BJ (cell line): ENCODE results near the gene TRPC6. TPM values are rescaled to one million over a fixed set of nuclear protein-coding genes. Genes with fewer than 3 reads are reported as not detected.

Experiments
- CTCF ChIA-PET: fragments of 350-600 bp; formaldehyde crosslinking; extraction: SDS; loops from one replicate; lab custom pipeline; 2021; ENCODE audit warnings: antibody characterized with exemption, inconsistent platforms; lab: Yijun Ruan, JAX
- POLR2A ChIA-PET: fragments of 300-600 bp; sonication (Branson Sonifier 250); formaldehyde crosslinking; extraction: SDS; loops from one replicate; lab custom pipeline; 2021; ENCODE audit warnings: antibody characterized with exemption; lab: Charles Lee
- DNase-seq: peaks from one replicate; pipeline ENCODE4 v3.0.0-alpha.2; 2011; ENCODE audit warnings: low read depth
- H3K27me3 ChIP-seq: 2 replicates; pipeline ENCODE4 v1.6.0; 2011; ENCODE audit warnings: low read length; ENCODE audit not compliant: control insufficient read depth, insufficient read depth
- H3K36me3 ChIP-seq: 2 replicates; pipeline ENCODE4 v1.5.1; 2011; ENCODE audit warnings: low read length; ENCODE audit not compliant: control insufficient read depth, insufficient read depth
- H3K4me3 ChIP-seq: 2 replicates; pipeline ENCODE4 v1.5.1; 2011; ENCODE audit warnings: low read depth, mild to moderate bottlenecking, control low read depth, low read length
- polyA plus RNA-seq: library from polyadenylated mRNA; depleted of rRNA; stranded (reverse); fragments of >200 nt; gene quantifications from 2 replicates; pipeline ENCODE4 v1.2.3, GENCODE V29; 2011
- TF ChIP-seq, protein P1 (sequence below): IDR thresholded peaks from 2 replicates; pipeline ENCODE4 v1.5.1; 2011; ENCODE audit warnings: low read depth, mild to moderate bottlenecking, control low read depth, inconsistent platforms, low read length, moderate library complexity; ENCODE audit not compliant: insufficient read depth

Gene TRPC6
- polyA plus RNA-seq, 1 experiment = 5.3 TPM

DNA sequence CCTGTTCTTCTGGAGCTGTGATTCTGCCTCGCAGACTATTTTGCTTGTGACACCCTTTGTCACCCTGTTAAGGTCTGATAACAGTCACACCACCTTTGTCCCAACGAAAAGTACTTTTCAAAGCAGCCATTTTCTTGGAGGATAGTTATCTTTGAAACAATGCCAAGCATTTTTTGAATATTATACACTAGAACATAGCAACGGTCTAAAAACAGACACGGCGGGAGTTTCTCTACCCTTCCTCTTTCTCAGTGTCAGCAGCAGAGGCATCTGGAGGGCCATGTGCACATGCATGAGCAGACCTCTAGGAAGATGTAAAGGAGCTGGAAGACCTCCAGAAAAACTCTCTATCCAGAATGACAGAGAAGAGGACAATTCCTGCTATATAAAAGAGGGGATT is 86.5 kb downstream of the TRPC6 start:
- Histone ChIP-seq H3K36me3 (no peaks in the 10 kb centered on the region), H3K27me3 (no peaks in the 10 kb centered on the region), H3K4me3 (no peak overlapping the region)
- ChIA-PET POLR2A (no interaction called here), CTCF (no interaction called here)
- DNase-seq = no peak
- TF ChIP-seq, protein P1, sequence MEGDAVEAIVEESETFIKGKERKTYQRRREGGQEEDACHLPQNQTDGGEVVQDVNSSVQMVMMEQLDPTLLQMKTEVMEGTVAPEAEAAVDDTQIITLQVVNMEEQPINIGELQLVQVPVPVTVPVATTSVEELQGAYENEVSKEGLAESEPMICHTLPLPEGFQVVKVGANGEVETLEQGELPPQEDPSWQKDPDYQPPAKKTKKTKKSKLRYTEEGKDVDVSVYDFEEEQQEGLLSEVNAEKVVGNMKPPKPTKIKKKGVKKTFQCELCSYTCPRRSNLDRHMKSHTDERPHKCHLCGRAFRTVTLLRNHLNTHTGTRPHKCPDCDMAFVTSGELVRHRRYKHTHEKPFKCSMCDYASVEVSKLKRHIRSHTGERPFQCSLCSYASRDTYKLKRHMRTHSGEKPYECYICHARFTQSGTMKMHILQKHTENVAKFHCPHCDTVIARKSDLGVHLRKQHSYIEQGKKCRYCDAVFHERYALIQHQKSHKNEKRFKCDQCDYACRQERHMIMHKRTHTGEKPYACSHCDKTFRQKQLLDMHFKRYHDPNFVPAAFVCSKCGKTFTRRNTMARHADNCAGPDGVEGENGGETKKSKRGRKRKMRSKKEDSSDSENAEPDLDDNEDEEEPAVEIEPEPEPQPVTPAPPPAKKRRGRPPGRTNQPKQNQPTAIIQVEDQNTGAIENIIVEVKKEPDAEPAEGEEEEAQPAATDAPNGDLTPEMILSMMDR = no peak

DNA sequence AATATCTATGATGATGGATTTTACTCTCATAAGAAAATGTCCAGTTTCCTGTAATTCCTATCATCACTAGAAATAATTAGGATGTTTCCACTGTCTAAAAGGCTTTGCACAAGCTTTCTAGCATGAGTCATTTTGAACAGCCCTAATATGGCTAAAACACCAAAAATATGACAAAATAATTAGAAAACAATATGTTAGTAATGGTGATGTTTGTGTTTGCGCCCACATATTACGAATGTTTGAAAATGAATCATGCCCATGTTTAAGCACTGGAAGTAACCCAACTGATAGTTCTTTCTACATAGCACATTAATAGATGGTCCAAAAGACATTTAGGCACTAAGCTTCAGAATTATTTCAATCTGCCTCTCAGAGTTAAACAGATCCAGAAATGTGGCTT is 96.0 kb downstream of the TRPC6 start:
- POLR2A ChIA-PET = interaction anchor here (0.5 kb wide), 1 partner anchor 239 kb away, joined by 3 read pairs; no protein-coding TSS in a partner anchor

DNA sequence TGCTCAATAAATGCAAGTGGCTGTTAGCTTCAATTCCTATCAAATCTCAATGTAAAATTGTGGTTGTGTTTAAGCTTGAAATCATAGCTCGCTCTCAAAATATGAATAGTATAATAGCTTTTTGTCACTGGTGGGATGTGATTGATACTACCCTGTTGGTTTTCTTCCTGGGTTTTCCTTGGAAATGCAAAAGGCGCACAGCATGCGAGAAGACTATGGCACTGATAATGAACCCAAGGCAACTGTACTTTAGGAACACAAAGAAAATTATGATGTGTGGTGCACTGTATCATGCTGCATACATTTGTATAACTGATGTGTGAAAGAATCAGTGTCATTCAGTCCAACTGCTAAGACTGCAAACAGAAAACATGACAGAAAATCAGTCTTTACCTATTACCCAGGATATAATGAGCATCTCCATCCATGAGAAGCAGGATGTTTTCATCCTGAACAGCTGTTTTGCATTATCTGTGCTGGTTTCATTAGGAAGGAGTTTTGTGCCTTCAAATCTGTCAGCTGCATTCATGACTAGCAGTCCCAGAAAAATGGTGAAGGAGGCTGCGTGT is 101.2 kb downstream of the TRPC6 start:
- TF ChIP-seq, protein P1 = no peak
- ChIA-PET CTCF (no interaction called here), POLR2A (no interaction called here)
- Histone ChIP-seq H3K4me3 (no peak overlapping the region), H3K27me3 (no peaks in the 10 kb centered on the region), H3K36me3 (no peaks in the 10 kb centered on the region)
- no peak for DNase-seq

More for the DNA sequence above, 96.0 kb downstream of the TRPC6 start:
- H3K27me3 ChIP-seq = no peaks in the 10 kb centered on the region
- TF ChIP-seq, protein P1 = no peak
- no peaks in the 10 kb centered on the region for H3K36me3 ChIP-seq
- CTCF ChIA-PET = interaction anchor here (1.4 kb wide), 1 partner anchor 8 kb away, joined by 3 read pairs; no protein-coding TSS in a partner anchor
- DNase-seq = peak; percentile 76
- no peak overlapping the region for H3K4me3 ChIP-seq

DNA sequence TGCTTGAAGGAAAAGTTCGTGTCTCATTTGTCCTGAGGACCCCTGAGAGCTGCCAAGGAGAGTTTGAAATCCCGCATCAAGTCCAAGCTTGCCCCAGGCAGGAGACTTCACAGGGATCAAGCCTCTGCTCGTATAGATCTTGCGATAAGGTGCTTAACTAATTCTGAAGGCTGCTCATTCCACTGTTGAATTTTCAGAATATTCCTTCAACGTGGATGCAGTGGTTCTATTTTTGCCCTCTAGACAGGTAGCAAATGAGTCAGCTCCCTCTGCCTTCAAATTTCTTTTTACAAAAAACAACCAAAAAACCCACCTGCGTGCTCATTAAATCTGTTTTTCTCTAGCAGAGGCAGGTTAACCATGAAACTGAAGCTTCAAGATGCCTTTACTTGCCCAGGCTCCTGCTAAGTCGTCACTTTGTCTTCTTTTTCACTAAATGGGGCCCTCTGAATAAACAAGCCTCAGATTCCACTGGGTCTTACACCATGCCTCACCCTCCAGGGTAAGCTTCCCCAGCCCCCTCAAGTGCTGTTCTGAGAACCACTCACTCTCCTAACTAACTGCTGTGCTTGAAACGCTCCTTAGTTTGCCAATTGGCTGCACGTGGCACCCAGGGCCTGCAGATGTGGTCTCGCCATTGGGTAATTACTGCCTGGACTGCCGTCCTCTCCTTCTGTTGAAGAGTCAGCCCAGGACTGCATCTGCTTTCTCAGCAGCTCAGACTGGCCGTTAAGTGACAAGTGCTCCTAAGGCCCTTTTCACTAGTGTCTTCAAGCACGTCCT is 105.0 kb downstream of the TRPC6 start:
- Histone ChIP-seq H3K27me3 (no peaks in the 10 kb centered on the region), H3K36me3 (no peaks in the 10 kb centered on the region), H3K4me3 (no peak overlapping the region)
- POLR2A ChIA-PET = no interaction called here
- TF ChIP-seq, protein P1 = no peak
- DNase-seq = no peak
- CTCF ChIA-PET = interaction anchor here (0.7 to 1.8 kb wide), 6 partner anchors 8 to 369 kb away, joined by 3 to 7 read pairs (median 3); no protein-coding TSS in a partner anchor

DNA sequence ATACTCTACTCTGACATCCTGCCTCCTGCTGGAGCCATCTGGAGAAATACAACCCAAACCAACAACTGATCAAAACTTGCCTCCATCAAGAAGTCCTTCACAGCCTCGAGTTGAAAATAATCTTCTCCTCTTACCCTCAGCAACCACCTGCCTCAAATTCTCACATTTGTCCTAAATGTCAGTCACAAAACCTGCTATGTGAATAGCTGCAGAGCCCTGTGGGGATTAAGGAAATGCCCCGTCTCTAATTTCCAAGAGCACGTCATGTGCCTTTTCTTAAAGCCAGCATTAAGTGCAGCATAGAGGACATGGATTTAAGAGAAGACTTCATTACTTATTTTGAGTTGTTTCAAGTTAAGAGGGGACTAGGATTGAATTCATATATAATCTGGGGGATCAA is 105.9 kb downstream of the TRPC6 start:
- Histone ChIP-seq H3K27me3 (no peaks in the 10 kb centered on the region), H3K36me3 (no peaks in the 10 kb centered on the region), H3K4me3 (no peak overlapping the region)
- DNase-seq = no peak
- POLR2A ChIA-PET = no interaction called here
- CTCF ChIA-PET = interaction anchor here (1.5 to 1.8 kb wide), 2 partner anchors 9 to 370 kb away, joined by 6 to 7 read pairs; no protein-coding TSS in a partner anchor
- TF ChIP-seq, protein P1 = no peak
